GM19467 (cell line): ENCODE data around the gene NCK2.
"Not testable (repeated sequence)": the region's sequence is repeated elsewhere in the genome, so short reads cannot be mapped to it uniquely, and the experiment has no call there.

Experiments
- ATAC-seq: cut with Tn5 transposase; IDR thresholded peaks from one replicate; pipeline ENCODE4 v1.9.1; 2021; ENCODE audit warnings: mild to moderate bottlenecking, moderate library complexity; ENCODE audit not compliant: unreplicated experiment

Gene NCK2

GRCh38 chr2:105883911-105884694 is 139.4 kb downstream of the NCK2 start:
- no peak for ATAC-seq

DNA sequence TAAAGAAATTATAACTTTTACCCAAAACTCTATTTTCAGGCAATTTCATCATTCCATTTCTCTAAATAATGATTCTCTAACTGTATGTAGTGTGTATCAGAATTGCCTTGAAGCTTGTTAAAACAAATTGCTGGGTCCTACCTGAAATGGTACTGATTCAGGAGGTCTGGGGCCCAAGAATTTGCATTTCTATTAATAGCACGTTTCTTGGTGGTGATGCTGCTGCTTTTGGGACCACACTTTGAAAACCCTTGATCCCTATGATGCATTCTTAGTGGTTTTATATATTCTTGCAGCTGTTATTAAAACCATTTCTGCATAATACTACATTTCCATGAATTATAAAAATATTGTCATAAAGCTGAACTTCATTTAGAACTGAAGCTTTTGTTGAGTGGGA is 140.7 kb downstream of the NCK2 start:
- ATAC-seq = no peak

- ATAC-seq = no peak
Observed at GRCh38 chr2:105886029-105886454, 141.3 kb downstream of the NCK2 start.

DNA sequence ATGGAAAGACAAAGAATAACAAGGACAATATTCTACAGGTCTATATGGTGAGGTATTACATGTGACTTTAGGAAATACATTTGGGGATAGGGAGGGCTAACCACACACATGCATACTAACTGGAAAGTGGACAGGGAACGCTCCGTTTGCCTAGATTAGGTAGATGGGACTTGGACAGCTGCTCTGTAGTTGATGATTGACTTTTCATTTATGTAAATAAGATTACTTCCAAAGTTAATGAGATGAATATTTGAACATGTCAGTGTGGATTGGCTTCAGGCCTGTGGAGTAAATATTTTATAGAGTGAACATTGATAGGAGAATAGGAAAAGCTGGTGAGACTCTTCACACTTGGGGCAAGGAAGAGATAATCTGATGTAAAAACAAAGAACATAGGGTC is 142.0 kb downstream of the NCK2 start:
- ATAC-seq = no peak

- ATAC-seq = no peak
Observed at GRCh38 chr2:105887256-105887655, 142.5 kb downstream of the NCK2 start.

DNA sequence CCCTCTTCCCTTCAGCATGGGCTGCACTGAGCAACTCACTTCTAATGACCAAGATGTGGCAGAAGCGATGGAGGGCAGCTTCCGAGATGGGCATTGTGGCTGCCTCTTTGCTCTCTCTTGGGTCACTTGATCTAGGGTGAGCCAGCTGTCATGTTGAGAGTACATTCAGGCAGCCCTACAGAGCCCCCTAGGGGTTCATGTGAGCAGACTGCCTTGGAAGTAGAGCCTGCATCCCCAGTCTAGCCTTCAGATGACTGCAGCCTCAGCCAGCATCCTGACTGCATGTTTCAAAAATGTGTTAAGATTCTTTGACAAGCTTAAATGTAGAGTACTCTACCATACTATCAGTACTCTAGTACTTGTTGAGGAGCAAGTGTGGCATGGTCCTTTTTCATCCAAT is 143.9 kb downstream of the NCK2 start:
- ATAC-seq = no peak

DNA sequence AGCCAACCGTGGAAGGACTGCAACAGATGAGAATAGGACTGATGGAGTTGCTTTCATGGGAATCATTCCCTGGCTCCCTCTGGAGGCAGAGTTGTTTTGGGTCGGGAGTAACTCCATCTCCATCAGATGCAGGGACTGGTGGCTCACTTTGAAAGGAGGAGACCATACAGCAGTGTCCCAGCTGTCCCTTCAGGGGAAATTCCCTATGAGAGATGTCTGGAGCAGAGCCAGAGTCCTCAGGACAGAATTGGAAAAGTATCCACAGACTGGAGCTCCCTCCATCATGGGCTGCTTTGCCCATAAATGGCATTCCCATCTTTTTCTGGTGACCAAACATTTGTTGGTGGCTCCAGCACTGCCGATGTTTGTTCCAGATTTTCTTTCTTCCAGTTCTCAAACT is 144.3 kb downstream of the NCK2 start:
- no peak for ATAC-seq

DNA sequence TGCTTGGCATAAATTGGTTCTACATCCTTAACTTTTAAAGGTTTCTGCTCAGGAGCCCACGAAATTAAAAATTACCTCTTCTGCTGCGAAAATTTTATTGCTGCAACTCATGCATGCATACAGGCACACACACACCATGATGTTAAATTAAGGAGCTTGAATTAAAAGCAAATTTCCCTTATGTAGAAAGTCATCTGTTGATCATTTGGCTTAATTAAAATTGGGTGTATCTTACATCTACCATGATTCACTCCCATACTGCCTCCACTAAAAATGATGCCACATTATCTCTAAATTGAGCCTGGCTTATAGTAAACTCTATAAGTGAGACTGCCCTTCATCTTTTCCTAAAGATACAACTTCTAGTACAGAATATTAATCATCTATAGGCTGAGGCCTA is 145.4 kb downstream of the NCK2 start:
- no peak for ATAC-seq

- no peak for ATAC-seq
Observed at GRCh38 chr2:105890856-105891255, 146.1 kb downstream of the NCK2 start.

- no peak for ATAC-seq
Observed at GRCh38 chr2:105893011-105893995, 148.6 kb downstream of the NCK2 start.

DNA sequence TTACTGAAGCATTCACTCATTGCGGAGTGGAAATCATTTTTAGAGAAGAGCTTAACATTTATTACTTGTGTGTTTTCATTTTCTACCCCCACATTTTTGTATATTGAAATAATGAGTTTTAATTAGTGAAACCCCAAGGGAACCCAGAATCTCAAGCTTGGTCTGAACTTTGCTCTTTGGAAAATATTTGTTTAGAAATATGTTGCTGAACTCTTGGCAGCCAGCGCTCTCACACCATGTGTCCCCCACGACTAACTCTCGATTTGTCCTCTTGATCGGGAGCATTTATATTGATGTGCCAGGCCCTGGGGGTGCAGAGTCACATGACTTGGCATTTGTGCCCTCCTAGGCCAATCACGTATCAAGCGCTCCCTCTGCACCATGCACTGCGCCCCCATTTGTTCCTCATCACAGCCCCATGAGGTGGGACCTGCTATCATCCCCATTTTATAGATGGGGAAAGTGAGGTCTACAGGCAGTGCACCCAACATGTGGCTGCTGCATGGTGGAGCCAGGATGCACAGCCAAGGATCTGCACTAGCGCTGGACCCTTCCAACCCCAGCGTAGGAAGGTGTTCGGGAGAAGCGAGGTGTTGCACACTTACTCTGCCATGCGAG is 149.7 kb downstream of the NCK2 start:
- no peak for ATAC-seq

DNA sequence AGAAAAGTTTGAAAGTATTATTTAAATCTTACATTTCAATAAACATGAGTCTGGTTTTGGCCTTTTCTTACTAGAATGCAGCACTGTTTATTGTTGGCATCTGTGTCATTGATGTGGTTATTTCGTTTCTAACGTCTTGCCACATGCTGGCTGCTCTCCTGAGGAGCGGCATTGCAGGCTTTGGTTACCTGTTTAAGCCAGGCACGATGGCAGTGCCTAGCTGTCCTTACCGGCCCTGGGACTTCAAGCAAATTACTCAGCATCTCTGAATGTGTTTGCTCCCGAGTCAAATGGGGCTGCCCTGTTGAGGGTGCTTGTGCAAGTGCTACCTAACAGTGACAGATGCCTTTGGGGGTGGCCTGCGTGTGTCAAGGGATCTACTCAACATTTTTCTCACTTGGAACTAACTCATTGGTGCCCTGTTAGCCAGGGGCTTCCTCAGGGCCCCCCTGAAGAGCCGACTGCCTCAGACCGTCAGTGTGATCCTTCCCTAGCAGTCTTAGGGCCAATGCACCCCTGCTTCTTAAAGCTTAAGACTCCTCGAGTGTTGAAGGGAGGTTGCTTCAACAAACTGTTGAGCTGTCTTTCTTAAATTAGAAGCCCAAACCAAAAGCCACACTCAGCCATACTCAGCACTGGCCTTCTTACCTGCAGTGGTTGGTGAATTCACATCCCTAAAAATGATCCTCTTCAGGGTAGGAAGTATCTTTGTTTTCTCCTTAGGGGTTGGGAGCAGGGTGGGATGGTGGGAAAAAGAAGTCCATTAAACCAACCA is 151.5 kb downstream of the NCK2 start:
- no peak for ATAC-seq

DNA sequence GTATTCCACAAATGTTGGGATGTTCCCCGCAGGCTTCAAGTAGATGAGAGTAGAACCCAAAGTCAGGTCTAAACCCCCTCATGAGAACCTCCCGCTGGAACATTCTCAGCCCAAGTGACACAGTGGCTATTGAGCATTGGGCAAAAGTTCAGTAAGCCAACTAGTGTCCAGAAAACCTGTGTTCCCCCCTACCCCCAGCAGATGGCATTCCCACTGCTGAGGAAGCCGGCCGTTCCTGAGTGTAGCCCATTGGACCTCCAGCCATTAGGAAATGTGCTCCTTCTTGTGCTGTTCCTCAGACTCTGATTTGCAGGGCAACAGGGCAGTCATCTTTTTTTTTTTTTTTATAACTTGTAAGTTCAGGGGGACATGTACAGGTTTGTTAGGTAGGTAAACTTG is 152.1 kb downstream of the NCK2 start:
- no peak for ATAC-seq

DNA sequence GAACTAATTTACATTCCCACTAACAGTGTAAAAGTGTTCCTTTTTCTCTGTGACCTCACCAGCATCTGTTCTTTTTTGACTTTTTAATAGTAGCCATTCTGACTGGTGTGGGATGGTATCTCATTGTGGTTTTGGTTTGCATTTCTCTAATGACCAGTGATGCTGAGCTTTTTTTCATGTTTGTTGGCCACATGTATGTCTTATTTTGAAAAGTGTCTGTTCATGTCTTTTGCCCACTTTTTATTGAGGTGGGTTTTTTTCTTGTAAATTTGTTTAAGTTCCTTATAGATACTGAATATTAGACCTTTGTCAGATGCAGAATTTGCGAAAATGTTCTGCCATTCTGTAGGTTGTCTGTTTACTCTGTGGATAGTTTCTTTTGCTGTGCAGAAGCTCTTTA is 153.0 kb downstream of the NCK2 start:
- not testable (repeated sequence) for ATAC-seq

GRCh38 chr2:105903051-105903674 is 158.5 kb downstream of the NCK2 start:
- no peak for ATAC-seq

GRCh38 chr2:105904938-105905337 is 160.2 kb downstream of the NCK2 start:
- ATAC-seq = peak; percentile 84

- ATAC-seq = no peak
Observed at GRCh38 chr2:105906481-105906880, 161.8 kb downstream of the NCK2 start.

DNA sequence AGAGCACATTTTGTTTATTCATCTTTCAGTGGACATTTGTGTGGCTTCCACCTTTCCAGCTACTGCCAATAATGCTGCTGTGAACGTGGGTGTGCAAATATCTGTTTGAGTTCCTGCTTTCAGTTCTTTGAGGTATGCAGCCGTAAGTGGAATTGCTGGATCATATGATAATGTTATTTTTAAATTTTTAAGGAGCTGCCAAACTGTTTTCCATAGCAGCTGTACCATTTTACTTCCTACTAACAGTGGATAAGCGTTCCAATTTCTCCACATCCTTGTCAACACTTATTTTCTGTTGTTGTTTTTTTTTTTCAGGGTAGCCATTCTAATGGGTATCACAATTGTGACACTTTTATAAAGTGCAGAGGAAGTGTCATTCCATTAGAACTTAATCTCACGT is 162.5 kb downstream of the NCK2 start:
- no peak for ATAC-seq

DNA sequence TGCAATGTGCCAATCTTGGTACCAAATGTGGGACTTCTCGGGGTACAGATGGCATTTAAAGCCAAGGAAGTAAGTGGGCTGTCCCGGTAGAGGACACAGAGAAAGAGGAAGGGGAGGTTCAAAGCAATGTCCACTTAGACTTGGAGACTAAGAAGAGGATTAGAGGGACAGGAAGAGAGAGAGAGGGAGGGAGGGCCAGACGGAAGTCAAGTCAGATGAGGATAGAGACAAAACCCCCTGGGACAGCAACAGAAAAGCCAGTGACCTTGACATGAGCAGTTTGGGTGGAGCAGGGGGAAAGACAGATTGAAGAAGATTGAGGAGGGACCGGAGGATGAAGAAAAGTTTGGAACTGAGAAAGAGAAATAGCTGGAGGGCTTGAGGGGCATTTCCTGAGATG is 164.5 kb downstream of the NCK2 start:
- no peak for ATAC-seq

DNA sequence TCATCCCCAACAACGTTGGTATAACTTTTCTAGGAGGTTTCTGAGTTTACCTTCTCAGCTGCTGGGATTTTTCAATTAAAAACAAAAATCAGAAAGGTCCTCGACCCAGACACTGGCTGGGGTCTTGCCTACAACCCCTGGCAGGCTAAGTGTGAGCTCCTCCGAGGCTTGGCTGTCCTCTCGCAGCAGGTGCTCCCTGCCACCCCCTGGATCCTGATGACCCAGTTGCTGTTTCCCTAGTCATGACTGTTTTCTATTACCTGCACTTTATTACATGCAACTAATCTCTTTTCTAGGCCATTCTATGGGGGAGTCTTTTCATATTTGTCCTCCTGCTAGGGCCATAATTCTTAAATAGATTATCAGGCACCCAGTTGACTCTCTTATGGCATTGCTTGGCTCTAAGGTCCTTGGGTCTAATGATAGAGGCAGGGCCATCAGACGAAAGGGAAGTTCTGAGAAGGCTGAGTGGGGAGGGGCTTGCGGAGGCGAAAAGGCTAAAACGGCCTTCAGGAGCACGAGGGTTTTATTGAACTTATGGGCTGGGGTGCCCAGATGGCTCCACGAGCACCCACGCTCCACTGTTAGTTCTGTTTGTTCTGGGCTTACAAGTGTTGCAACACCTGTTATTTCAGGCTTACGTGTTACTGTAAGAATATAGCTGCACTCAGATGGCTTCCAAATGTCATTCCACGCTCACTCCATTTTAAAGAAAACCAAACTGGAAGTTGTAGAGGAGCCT is 166.0 kb downstream of the NCK2 start:
- no peak for ATAC-seq
